GM12878 (cell line): ENCODE measurements around the gene MSRB1. TPM values are rescaled to one million over a fixed set of nuclear protein-coding genes. Genes with fewer than 3 reads are reported as not detected.

Experiments used
- ATAC-seq: fragments of 200-7000 bp; cut with Tn5 transposase; 3 replicates; pipeline ENCODE4 v1.9.1; 2020; ENCODE audit warnings: mild to moderate bottlenecking, moderate library complexity
- BruUV-seq: library from RNA; stranded (reverse); fragments of 400-500 nt; replicated peaks from 2 replicates; lab custom pipeline; 2021; lab: Mats Ljungman, UMichigan
- CTCF ChIA-PET: fragments of 300-600 bp; sonication (Branson Sonifier 250); formaldehyde crosslinking; extraction: SDS; loops from one replicate; lab custom pipeline; 2021; ENCODE audit warnings: inconsistent platforms; lab: Yijun Ruan, JAX
- POLR2A ChIA-PET: fragments of 350-600 bp; formaldehyde crosslinking; extraction: SDS; loops from one replicate; lab custom pipeline; 2021; ENCODE audit warnings: inconsistent platforms; lab: Charles Lee
- RAD21 ChIA-PET: fragments of 300-600 bp; sonication (Branson Sonifier 250); formaldehyde crosslinking; loops from one replicate; lab custom pipeline; 2023; ENCODE audit warnings: antibody characterized with exemption; ENCODE audit not compliant: unreplicated experiment; lab: Charles Lee
- SMC1A ChIA-PET: fragments of 300-600 bp; sonication (Branson Sonifier 250); formaldehyde crosslinking; loops from one replicate; lab custom pipeline; 2023; ENCODE audit not compliant: unreplicated experiment, uncharacterized antibody; lab: Charles Lee
- DNase-seq: peaks from one replicate; pipeline ENCODE4 v3.0.0-alpha.2; 2011; ENCODE audit warnings: low read depth, low spot score
- FAIRE-seq: peaks from 3 replicates; lab custom pipeline; 2011; peaks lifted over from hg19 to GRCh38; lab: Jason Lieb, UNC
- H2AFZ ChIP-seq: 2 replicates; pipeline ENCODE4 v1.6.0; 2011; ENCODE audit warnings: low read depth, low read length, control low read depth; ENCODE audit not compliant: control insufficient read depth
- H3K27ac ChIP-seq: 2 replicates; pipeline ENCODE4 v1.5.1; 2011; ENCODE audit warnings: control low read depth; ENCODE audit not compliant: control insufficient read depth, insufficient read depth
- H3K27me3 ChIP-seq, 2 experiments: replicated peaks in 1 of 2; 2 replicates each; pipeline versions ENCODE4 v1.6.0 to v1.6.1; 2011; ENCODE audit warnings: low read length in 1 of 2; ENCODE audit not compliant: control insufficient read depth in 2 of 2, insufficient read depth in 2 of 2
- H3K36me3 ChIP-seq, 2 experiments: 2 replicates each; pipeline ENCODE4 v1.5.1; 2011; ENCODE audit warnings: low read length in 1 of 2; ENCODE audit not compliant: control insufficient read depth in 2 of 2, insufficient read depth in 2 of 2
- H3K4me1 ChIP-seq: 2 replicates; pipeline ENCODE4 v1.6.1; 2011; ENCODE audit warnings: mild to moderate bottlenecking, low read length, moderate library complexity, mixed read lengths; ENCODE audit not compliant: control insufficient read depth, insufficient read depth
- H3K4me2 ChIP-seq: 2 replicates; pipeline ENCODE4 v1.6.0; 2011; ENCODE audit warnings: control low read depth; ENCODE audit not compliant: control insufficient read depth, insufficient read depth
- H3K4me3 ChIP-seq: fragments of 200-600 bp; sonication (generic); 2 replicates; pipeline ENCODE4 v1.5.1; 2016
- H3K79me2 ChIP-seq: 2 replicates; pipeline ENCODE4 v1.6.0; 2011; ENCODE audit warnings: low read length; ENCODE audit not compliant: control insufficient read depth, insufficient read depth
- H3K9ac ChIP-seq: 2 replicates; pipeline ENCODE4 v1.8.0; 2011; ENCODE audit warnings: low read length, control low read depth, mixed read lengths; ENCODE audit not compliant: control insufficient read depth, insufficient read depth
- H3K9me3 ChIP-seq: replicated peaks from 3 replicates; pipeline ENCODE4 v1.5.1; 2011; ENCODE audit warnings: mild to moderate bottlenecking, low read length; ENCODE audit not compliant: control insufficient read depth, insufficient read depth
- H4K20me1 ChIP-seq: 2 replicates; pipeline ENCODE4 v1.6.0; 2011; ENCODE audit not compliant: control insufficient read depth, insufficient read depth
- BACH1 ChIP-seq: fragments of 450-650 bp; IDR thresholded peaks from 2 replicates; pipeline ENCODE4 v1.6.1; 2017; ENCODE audit warnings: mild to moderate bottlenecking, borderline replicate concordance
- HDAC6 ChIP-seq: fragments of 200-600 bp; sonication (generic); IDR thresholded peaks from one replicate; pipeline ENCODE4 v1.8.0; 2017; ENCODE audit warnings: antibody characterized with exemption; ENCODE audit not compliant: unreplicated experiment
- KLF5 ChIP-seq: fragments of 450-650 bp; IDR thresholded peaks from 2 replicates; pipeline ENCODE4 v1.6.1; 2014; ENCODE audit warnings: mild to moderate bottlenecking; ENCODE audit not compliant: partially characterized antibody
- LARP7 ChIP-seq: fragments of 450-650 bp; IDR thresholded peaks from 2 replicates; pipeline ENCODE4 v1.6.1; 2017; ENCODE audit warnings: mild to moderate bottlenecking
- POLR2AphosphoS5 ChIP-seq: IDR thresholded peaks from 2 replicates; pipeline ENCODE4 v1.6.1; 2011; ENCODE audit warnings: mild to moderate bottlenecking, low read length, inconsistent platforms
- ZNF274 ChIP-seq: IDR thresholded peaks from one replicate; pipeline ENCODE4 v1.8.0; 2011; ENCODE audit not compliant: insufficient read length, insufficient read depth
- WGBS: methylation state at CpG from one replicate; pipeline ENCODE4 v1.1.6; 2016; ENCODE audit warnings: low lambda C conversion rate; ENCODE audit not compliant: insufficient replicate concordance, insufficient coverage; ENCODE audit errors: missing lambda C conversion rate; 5-methylcytosine and 5-hydroxymethylcytosine counted together
- in situ Hi-C: fragments of 300-500 bp; cut with MboI; formaldehyde crosslinking; loops from 9 replicates; pipeline ENCODE4 v1.14.3; 2018; ENCODE audit warnings: mixed read lengths
- intact Hi-C: fragments of 100-400 bp; cut with micrococcal nuclease; formaldehyde crosslinking; loops from one replicate; pipeline ENCODE4 v1.14.2; 2022; ENCODE audit not compliant: unreplicated experiment
- polyA plus RNA-seq, 11 experiments: library from polyadenylated mRNA; depleted of rRNA in 4 of 11; unstranded in 6 of 11; stranded (reverse) in 5 of 11; fragments of >200 nt; fragmentation: Nextera tagmentation in 4 of 11; fragmentation: Illumina TruSeq in 1 of 11; extraction: Ambion mirVana in 4 of 11; extraction: Trizol in 1 of 11; gene quantifications; 1 replicate in 1 of 11; 2 replicates in 10 of 11; pipeline versions ENCODE4 v1.2.1 to v1.2.3, GENCODE V29; 2011 to 2016; ENCODE audit warnings: inconsistent platforms in 2 of 11, missing spikeins in 2 of 11, low read depth in 1 of 11
- total RNA-seq, 4 experiments: library from RNA; depleted of rRNA in 3 of 4; stranded (reverse); fragments of >200 nt in 3 of 4; fragmentation: Illumina TruSeq in 1 of 4; extraction: Trizol in 1 of 4; gene quantifications; 2 replicates each; pipeline versions ENCODE4 v1.2.1 to v1.2.3, GENCODE V29; 2013 to 2021
- TF ChIP-seq, protein P1 (sequence below): fragments of 450-650 bp; conservative IDR thresholded peaks from 2 replicates; pipeline ENCODE4 v1.6.1; 2017; ENCODE audit warnings: mild to moderate bottlenecking, moderate library complexity
- TF ChIP-seq, protein P2 (sequence below): fragments of 450-650 bp; IDR thresholded peaks from 2 replicates; pipeline ENCODE4 v1.6.1; 2017; ENCODE audit warnings: borderline replicate concordance

The MSRB1 gene
- total and polyA plus RNA-seq, 10 of the 15 experiments (the other 5 are each of a cell fraction or from before 2014, with no cell fraction given) = 5.1 to 48.6 (median 25.7) TPM

DNA sequence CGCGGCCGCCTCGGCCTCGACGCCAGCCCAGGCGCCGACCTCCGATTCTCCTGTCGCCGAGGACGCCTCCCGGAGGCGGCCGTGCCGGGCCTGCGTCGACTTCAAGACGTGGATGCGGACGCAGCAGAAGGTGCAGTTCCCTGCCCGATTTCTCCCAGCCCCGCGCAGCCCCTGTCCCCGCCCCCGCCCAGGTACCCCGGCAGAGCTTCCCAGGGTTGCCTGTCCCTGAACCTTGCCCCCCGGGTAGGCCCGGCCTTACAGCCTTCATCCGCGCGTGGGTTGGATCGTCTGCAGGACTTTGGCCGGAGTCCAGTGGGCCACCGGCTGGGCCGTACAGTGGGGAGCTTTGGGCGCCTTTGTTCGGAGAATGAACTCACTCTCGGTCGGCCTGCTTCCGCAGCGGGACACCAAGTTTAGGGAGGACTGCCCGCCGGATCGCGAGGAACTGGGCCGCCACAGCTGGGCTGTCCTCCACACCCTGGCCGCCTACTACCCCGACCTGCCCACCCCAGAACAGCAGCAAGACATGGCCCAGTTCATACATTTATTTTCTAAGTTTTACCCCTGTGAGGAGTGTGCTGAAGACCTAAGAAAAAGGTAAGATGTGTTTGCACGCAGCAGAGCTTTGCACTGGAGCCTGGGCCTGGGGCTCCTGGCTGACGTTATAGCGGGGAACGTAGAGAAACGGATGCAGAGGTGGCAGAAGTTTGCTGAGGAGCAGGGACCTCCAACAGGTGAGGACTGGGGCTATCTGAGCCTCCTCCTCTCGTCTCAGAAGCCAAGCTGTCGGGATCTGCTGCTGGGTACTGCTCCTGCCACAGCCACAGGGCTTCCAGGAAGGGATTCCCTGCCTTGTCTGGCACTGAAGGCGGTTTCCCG lies 41.6 kb upstream of the MSRB1 start:
- H3K9ac ChIP-seq = peak overlapping the region; percentile 80
- no TSS peak for BruUV-seq
- H3K4me3 ChIP-seq = peak overlapping the region; percentile 87

More for the DNA sequence above, 41.6 kb upstream of the MSRB1 start:
- peaks cover 5 to 6% of the 10 kb centered on the region in 2 experiments; a peak in 3 of 4 replicates for H3K36me3 ChIP-seq
- DNase-seq = no peak
- in situ Hi-C loops = no loop called here
- H3K4me1 ChIP-seq = peaks cover 28% of the 10 kb centered on the region
- ChIA-PET CTCF (interaction anchor here (1.6 kb wide), 1 partner anchor 19 kb away, joined by 6 read pairs; no protein-coding TSS in a partner anchor), RAD21 (interaction anchor here (0.9 to 2.1 kb wide), 3 partner anchors 13 to 156 kb away, joined by 3 to 6 read pairs (median 3); partner anchors contain the start of gene TBL3), SMC1A (no interaction called here), POLR2A (interaction anchor here (1.6 to 4.7 kb wide), 2 partner anchors 13 to 20 kb away, joined by 8 to 21 read pairs; partner anchors contain the start of genes RPS2 and TBL3)
- FAIRE-seq = no peak
- 0 out of 4 replicates have a peak, but pooled peaks cover 0 to 5% of the 10 kb centered on the region in 2 experiments for H3K27me3 ChIP-seq
- 15% methylated on average over 37 of the region's 58 CpGs for WGBS
- no peaks in the 10 kb centered on the region; the same call in none of the 2 replicates for H3K79me2 ChIP-seq
- intact Hi-C loops = no loop called here
- H3K4me2 ChIP-seq = peak overlapping the region; percentile 95
- no peak overlapping the region for H3K27ac ChIP-seq
- peak; percentile 52 for TF ChIP-seq HDAC6
- TF ChIP-seq ZNF274 = no peak
- TF ChIP-seq, protein P1, sequence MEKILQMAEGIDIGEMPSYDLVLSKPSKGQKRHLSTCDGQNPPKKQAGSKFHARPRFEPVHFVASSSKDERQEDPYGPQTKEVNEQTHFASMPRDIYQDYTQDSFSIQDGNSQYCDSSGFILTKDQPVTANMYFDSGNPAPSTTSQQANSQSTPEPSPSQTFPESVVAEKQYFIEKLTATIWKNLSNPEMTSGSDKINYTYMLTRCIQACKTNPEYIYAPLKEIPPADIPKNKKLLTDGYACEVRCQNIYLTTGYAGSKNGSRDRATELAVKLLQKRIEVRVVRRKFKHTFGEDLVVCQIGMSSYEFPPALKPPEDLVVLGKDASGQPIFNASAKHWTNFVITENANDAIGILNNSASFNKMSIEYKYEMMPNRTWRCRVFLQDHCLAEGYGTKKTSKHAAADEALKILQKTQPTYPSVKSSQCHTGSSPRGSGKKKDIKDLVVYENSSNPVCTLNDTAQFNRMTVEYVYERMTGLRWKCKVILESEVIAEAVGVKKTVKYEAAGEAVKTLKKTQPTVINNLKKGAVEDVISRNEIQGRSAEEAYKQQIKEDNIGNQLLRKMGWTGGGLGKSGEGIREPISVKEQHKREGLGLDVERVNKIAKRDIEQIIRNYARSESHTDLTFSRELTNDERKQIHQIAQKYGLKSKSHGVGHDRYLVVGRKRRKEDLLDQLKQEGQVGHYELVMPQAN = 0 out of 2 replicates have a peak, but pooled peaks have one; percentile 70
- peak; percentile 7; the same call in 1 of the 2 replicates for TF ChIP-seq BACH1
- no peak for TF ChIP-seq POLR2AphosphoS5
- TF ChIP-seq KLF5 = no peak
- TF ChIP-seq, protein P2, sequence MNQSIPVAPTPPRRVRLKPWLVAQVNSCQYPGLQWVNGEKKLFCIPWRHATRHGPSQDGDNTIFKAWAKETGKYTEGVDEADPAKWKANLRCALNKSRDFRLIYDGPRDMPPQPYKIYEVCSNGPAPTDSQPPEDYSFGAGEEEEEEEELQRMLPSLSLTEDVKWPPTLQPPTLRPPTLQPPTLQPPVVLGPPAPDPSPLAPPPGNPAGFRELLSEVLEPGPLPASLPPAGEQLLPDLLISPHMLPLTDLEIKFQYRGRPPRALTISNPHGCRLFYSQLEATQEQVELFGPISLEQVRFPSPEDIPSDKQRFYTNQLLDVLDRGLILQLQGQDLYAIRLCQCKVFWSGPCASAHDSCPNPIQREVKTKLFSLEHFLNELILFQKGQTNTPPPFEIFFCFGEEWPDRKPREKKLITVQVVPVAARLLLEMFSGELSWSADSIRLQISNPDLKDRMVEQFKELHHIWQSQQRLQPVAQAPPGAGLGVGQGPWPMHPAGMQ = no peak
- 0 out of 2 replicates have a peak, but pooled peaks have one; percentile 8 for TF ChIP-seq LARP7
- ATAC-seq = peak; percentile 23
- no peaks in the 10 kb centered on the region for H4K20me1 ChIP-seq
- H2AFZ ChIP-seq = peak overlapping the region; percentile 64
- no peaks in the 10 kb centered on the region for H3K9me3 ChIP-seq
